ENCODE measurements around the gene HOGA1. TPM values are rescaled to one million over a fixed set of nuclear protein-coding genes. Genes with fewer than 3 reads are reported as not detected.

The HOGA1 gene
- total RNA-seq, 1 experiment from 2014 or later = not detected

DNA sequence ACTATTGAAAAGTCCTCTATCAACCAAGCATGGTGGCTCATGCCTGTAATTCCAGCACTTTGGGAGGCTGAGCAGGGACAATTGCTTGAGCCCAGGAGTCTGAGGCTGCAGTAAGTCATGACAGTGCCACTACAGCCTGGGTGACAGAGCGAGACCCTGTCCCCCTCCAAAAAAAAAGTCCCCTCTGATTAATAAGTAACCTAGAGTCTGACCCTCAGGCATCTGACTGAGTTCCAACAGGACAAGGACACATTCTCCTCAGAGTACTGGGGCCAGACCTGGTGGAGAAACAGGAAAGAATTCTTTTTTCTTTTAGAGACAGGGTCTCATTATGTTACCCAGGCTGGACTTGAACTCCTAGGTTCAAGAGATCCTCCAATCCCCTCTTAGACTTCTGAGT, 39.1 kb downstream of the HOGA1 start:
- Histone ChIP-seq H3K36me3 (ENCODE audit: insufficient read depth, low read length, poor library complexity, severe bottlenecking) (no peaks in the 10 kb centered on the region), H3K27ac (ENCODE audit: low read depth, low read length, poor library complexity, severe bottlenecking) (no peak overlapping the region), H3K4me3 (ENCODE audit: low read depth, low read length, poor library complexity, severe bottlenecking) (no peak overlapping the region), H3K9me3 (ENCODE audit: low read depth, low read length, poor library complexity, severe bottlenecking) (no peaks in the 10 kb centered on the region), H3K27me3 (replicated peaks; ENCODE audit: insufficient read depth, low read depth, low read length, poor library complexity) (no peaks in the 10 kb centered on the region), H3K4me1 (ENCODE audit: insufficient read depth, low read length, poor library complexity, severe bottlenecking) (no peaks in the 10 kb centered on the region)
- DNase-seq (ENCODE audit: low spot score) = no peak
- TF ChIP-seq, protein P1, sequence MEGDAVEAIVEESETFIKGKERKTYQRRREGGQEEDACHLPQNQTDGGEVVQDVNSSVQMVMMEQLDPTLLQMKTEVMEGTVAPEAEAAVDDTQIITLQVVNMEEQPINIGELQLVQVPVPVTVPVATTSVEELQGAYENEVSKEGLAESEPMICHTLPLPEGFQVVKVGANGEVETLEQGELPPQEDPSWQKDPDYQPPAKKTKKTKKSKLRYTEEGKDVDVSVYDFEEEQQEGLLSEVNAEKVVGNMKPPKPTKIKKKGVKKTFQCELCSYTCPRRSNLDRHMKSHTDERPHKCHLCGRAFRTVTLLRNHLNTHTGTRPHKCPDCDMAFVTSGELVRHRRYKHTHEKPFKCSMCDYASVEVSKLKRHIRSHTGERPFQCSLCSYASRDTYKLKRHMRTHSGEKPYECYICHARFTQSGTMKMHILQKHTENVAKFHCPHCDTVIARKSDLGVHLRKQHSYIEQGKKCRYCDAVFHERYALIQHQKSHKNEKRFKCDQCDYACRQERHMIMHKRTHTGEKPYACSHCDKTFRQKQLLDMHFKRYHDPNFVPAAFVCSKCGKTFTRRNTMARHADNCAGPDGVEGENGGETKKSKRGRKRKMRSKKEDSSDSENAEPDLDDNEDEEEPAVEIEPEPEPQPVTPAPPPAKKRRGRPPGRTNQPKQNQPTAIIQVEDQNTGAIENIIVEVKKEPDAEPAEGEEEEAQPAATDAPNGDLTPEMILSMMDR (conservative IDR thresholded peaks at IDR 0.05; ENCODE audit: low read depth, low read length) = no peak
- TF ChIP-seq EZH2 (IDR thresholded peaks at IDR 0.05; ENCODE audit: borderline replicate concordance, low read depth, low read length, poor library complexity, severe bottlenecking) = no peak
- ChIA-PET POLR2A (ENCODE audit: low non-redundant PET) (interaction anchor here (0.5 kb wide), 1 partner anchor 25 kb away, joined by 12 read pairs; no protein-coding TSS in a partner anchor), CTCF (no interaction called here)
- no TSS peak for BruUV-seq (replicated peaks)
- intact Hi-C loops (cut with micrococcal nuclease; ENCODE audit: unreplicated experiment) = no loop called here

- Histone ChIP-seq H3K27me3 (replicated peaks; ENCODE audit: insufficient read depth, low read depth, low read length, poor library complexity) (no peaks in the 10 kb centered on the region), H3K27ac (ENCODE audit: low read depth, low read length, poor library complexity, severe bottlenecking) (no peak overlapping the region), H3K36me3 (ENCODE audit: insufficient read depth, low read length, poor library complexity, severe bottlenecking) (no peaks in the 10 kb centered on the region), H3K4me3 (ENCODE audit: low read depth, low read length, poor library complexity, severe bottlenecking) (no peak overlapping the region), H3K9me3 (ENCODE audit: low read depth, low read length, poor library complexity, severe bottlenecking) (no peaks in the 10 kb centered on the region), H3K4me1 (ENCODE audit: insufficient read depth, low read length, poor library complexity, severe bottlenecking) (peaks cover 12% of the 10 kb centered on the region)
- no peak for DNase-seq (ENCODE audit: low spot score)
- ChIA-PET POLR2A (ENCODE audit: low non-redundant PET) (no interaction called here), CTCF (no interaction called here)
- intact Hi-C loops (cut with micrococcal nuclease; ENCODE audit: unreplicated experiment) = no loop called here
- no peak for TF ChIP-seq EZH2 (IDR thresholded peaks at IDR 0.05; ENCODE audit: borderline replicate concordance, low read depth, low read length, poor library complexity, severe bottlenecking)
- TF ChIP-seq, protein P1 (conservative IDR thresholded peaks at IDR 0.05; ENCODE audit: low read depth, low read length) = no peak
- no TSS peak for BruUV-seq (replicated peaks)
Observed at GRCh38 chr10:97627731-97628130, 43.5 kb downstream of the HOGA1 start.

GRCh38 chr10:97628228-97628627, 44.0 kb downstream of the HOGA1 start:
- Histone ChIP-seq H3K9me3 (ENCODE audit: low read depth, low read length, poor library complexity, severe bottlenecking) (no peaks in the 10 kb centered on the region), H3K27me3 (replicated peaks; ENCODE audit: insufficient read depth, low read depth, low read length, poor library complexity) (no peaks in the 10 kb centered on the region), H3K27ac (ENCODE audit: low read depth, low read length, poor library complexity, severe bottlenecking) (no peak overlapping the region), H3K36me3 (ENCODE audit: insufficient read depth, low read length, poor library complexity, severe bottlenecking) (no peaks in the 10 kb centered on the region), H3K4me1 (ENCODE audit: insufficient read depth, low read length, poor library complexity, severe bottlenecking) (peaks cover 12% of the 10 kb centered on the region), H3K4me3 (ENCODE audit: low read depth, low read length, poor library complexity, severe bottlenecking) (no peak overlapping the region)
- DNase-seq (ENCODE audit: low spot score) = no peak
- ChIA-PET POLR2A (ENCODE audit: low non-redundant PET) (no interaction called here), CTCF (no interaction called here)
- TF ChIP-seq EZH2 (IDR thresholded peaks at IDR 0.05; ENCODE audit: borderline replicate concordance, low read depth, low read length, poor library complexity, severe bottlenecking) = no peak
- TF ChIP-seq, protein P1 (conservative IDR thresholded peaks at IDR 0.05; ENCODE audit: low read depth, low read length) = no peak
- intact Hi-C loops (cut with micrococcal nuclease; ENCODE audit: unreplicated experiment) = no loop called here
- no TSS peak for BruUV-seq (replicated peaks)

All from A673 (cell line).